Activated CD8-positive, alpha-beta T cell treated with anti-CD3 and anti-CD28 coated beads for 36 hours (primary cell): ENCODE measurements around the gene CHST11. TPM values are rescaled to one million over a fixed set of nuclear protein-coding genes. Genes with fewer than 3 reads are reported as not detected.

Experiments
- ATAC-seq: fragments of 200-7000 bp; cut with Tn5 transposase; one replicate; pipeline ENCODE4 v1.10.0; 2021; ENCODE audit warnings: mild to moderate bottlenecking, moderate library complexity
- CTCF ChIA-PET: fragments of 350-600 bp; sonication (Branson Sonifier 250); formaldehyde crosslinking; loops from one replicate; lab custom pipeline; 2021; ENCODE audit warnings: antibody characterized with exemption; lab: Charles Lee
- POLR2A ChIA-PET: fragments of 350-600 bp; sonication (Branson Sonifier 250); formaldehyde crosslinking; loops from one replicate; lab custom pipeline; 2021; ENCODE audit warnings: antibody characterized with exemption; lab: Charles Lee
- DNase-seq: peaks from one replicate; pipeline ENCODE4 v3.0.0-alpha.2; 2020
- H3K27ac Mint-ChIP-seq: one replicate; pipeline ENCODE4 v1.8.0; 2021; ENCODE audit warnings: mild to moderate bottlenecking, mixed read lengths
- H3K27me3 Mint-ChIP-seq: one replicate; pipeline ENCODE4 v1.8.0; 2021; ENCODE audit warnings: mixed read lengths
- H3K36me3 Mint-ChIP-seq: one replicate; pipeline ENCODE4 v1.8.0; 2021; ENCODE audit warnings: low read depth, mixed read lengths
- H3K4me1 Mint-ChIP-seq: one replicate; pipeline ENCODE4 v1.8.0; 2021; ENCODE audit warnings: low read depth, mixed read lengths
- H3K4me3 Mint-ChIP-seq: one replicate; pipeline ENCODE4 v1.8.0; 2021; ENCODE audit warnings: mild to moderate bottlenecking, moderate library complexity, mixed read lengths
- H3K9me3 Mint-ChIP-seq: one replicate; pipeline ENCODE4 v1.8.0; 2021; ENCODE audit warnings: mixed read lengths
- intact Hi-C: fragments of 100-400 bp; cut with micrococcal nuclease; formaldehyde crosslinking; loops from one replicate; pipeline ENCODE4 v1.10.0; 2022
- total RNA-seq, 2 experiments: library from RNA; stranded (reverse); gene quantifications; one replicate each; pipeline ENCODE4 v1.2.3, GENCODE V29; 2021
- TF ChIP-seq, protein P1 (sequence below): fragments of 200-600 bp; IDR thresholded peaks from one replicate; pipeline ENCODE4 v1.8.0; 2022; ENCODE audit warnings: antibody characterized with exemption, mild to moderate bottlenecking

The CHST11 gene
- total RNA-seq, 2 experiments from 2014 or later, result 30.9 to 33.9 TPM

DNA sequence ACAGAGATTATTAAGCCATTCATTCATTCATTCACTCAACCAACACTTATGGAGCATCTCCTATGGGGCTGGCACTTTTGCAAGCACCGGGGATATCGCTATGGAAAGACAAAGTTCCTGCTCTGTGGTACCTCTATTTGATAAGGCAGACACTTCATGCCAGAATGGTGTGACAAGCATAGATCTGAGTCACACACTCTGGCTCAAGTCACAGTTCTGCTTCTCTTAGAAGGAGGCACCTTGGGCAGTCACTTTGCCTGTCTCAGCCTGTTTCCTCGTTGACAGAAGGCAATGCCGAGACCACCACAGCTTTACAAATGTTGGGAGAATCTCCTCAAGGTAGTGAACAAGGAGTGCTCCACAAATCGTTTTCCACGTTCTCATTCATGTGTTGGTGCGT, 296.1 kb downstream of the CHST11 start:
- TF ChIP-seq, protein P1, sequence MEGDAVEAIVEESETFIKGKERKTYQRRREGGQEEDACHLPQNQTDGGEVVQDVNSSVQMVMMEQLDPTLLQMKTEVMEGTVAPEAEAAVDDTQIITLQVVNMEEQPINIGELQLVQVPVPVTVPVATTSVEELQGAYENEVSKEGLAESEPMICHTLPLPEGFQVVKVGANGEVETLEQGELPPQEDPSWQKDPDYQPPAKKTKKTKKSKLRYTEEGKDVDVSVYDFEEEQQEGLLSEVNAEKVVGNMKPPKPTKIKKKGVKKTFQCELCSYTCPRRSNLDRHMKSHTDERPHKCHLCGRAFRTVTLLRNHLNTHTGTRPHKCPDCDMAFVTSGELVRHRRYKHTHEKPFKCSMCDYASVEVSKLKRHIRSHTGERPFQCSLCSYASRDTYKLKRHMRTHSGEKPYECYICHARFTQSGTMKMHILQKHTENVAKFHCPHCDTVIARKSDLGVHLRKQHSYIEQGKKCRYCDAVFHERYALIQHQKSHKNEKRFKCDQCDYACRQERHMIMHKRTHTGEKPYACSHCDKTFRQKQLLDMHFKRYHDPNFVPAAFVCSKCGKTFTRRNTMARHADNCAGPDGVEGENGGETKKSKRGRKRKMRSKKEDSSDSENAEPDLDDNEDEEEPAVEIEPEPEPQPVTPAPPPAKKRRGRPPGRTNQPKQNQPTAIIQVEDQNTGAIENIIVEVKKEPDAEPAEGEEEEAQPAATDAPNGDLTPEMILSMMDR, result no peak
- ChIA-PET POLR2A (interaction anchor here (0.6 kb wide), 1 partner anchor 144 kb away, joined by 3 read pairs; no protein-coding TSS in a partner anchor), CTCF (interaction anchor here (1.2 kb wide), 1 partner anchor 10 kb away, joined by 3 read pairs; no protein-coding TSS in a partner anchor)
- Mint-ChIP-seq H3K9me3 (no peaks in the 10 kb centered on the region), H3K27ac (no peak overlapping the region), H3K27me3 (no peaks in the 10 kb centered on the region), H3K36me3 (peaks cover 10% of the 10 kb centered on the region), H3K4me1 (peaks cover 21% of the 10 kb centered on the region), H3K4me3 (no peak overlapping the region)
- intact Hi-C loops, result no loop called here
- ATAC-seq (no peak), DNase-seq (no peak)

DNA sequence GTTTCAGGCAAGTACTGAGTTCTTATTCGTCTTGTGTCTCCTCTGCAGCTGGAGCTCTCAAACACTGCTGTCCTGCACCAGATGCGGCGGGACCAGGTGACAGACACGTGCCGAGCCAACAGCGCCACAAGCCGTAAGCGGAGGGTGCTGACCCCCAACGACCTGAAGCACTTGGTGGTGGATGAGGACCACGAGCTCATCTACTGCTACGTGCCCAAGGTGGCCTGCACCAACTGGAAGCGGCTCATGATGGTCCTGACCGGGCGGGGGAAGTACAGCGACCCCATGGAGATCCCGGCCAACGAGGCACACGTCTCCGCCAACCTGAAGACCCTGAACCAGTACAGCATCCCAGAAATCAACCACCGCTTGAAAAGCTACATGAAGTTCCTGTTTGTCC, 300.2 kb downstream of the CHST11 start:
- ATAC-seq (no peak), DNase-seq (no peak)
- H3K27me3 Mint-ChIP-seq, result no peaks in the 10 kb centered on the region
- H3K9me3 Mint-ChIP-seq, result no peaks in the 10 kb centered on the region
- no peak overlapping the region for H3K4me3 Mint-ChIP-seq
- peaks cover 17% of the 10 kb centered on the region for H3K36me3 Mint-ChIP-seq
- TF ChIP-seq, protein P1, result no peak
- ChIA-PET CTCF (interaction anchor here (1.3 to 1.5 kb wide), 3 partner anchors 10 to 14 kb away, joined by 3 to 5 read pairs (median 4); no protein-coding TSS in a partner anchor), POLR2A (no interaction called here)
- H3K27ac Mint-ChIP-seq, result no peak overlapping the region
- intact Hi-C loops, result no loop called here
- no peaks in the 10 kb centered on the region for H3K4me1 Mint-ChIP-seq

DNA sequence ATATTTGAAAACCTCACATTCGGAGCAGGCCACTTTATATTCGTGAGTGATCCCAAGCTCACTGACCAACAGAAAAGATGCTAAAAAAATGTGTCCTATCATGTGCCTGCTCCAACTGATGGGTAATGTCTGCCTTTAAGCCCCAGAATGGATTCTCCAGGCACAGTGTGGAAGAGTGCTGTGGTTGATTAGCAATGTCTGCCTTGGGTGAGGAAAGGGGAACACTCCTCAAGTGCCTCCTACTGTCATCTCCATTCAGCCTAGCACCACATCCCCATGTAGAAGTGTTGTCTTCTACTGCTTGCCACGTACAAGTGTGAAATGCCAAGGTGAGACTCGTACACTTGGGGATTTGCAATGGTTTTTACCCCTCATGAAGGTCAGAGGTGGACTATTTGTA, 302.0 kb downstream of the CHST11 start:
- DNase-seq (no peak), ATAC-seq (no peak)
- Mint-ChIP-seq H3K4me3 (no peak overlapping the region), H3K27ac (no peak overlapping the region), H3K27me3 (no peaks in the 10 kb centered on the region), H3K36me3 (peaks cover 17% of the 10 kb centered on the region), H3K4me1 (peaks cover 8% of the 10 kb centered on the region), H3K9me3 (no peaks in the 10 kb centered on the region)
- TF ChIP-seq, protein P1, result no peak
- intact Hi-C loops, result no loop called here
- CTCF ChIA-PET, result no interaction called here
- POLR2A ChIA-PET, result no interaction called here

DNA sequence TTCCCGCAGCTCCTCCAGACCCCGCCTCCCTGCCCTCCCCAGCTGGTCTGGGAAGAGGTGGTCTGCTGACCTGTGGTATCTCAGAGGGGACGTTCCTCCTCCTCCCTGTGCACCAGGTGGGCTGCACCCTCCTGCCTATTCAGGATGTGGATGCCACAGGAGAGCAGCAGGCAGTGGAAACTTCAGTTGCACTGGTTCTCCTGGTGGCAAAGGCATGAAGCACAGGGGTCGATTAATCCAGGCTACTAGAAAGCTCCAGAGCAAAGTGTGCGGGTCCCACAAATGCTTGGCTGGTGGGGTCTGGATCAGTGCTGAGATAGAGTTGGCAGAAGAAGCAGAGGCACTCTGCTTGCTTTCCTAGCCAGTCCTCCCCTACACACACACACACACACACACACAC, 304.3 kb downstream of the CHST11 start:
- H3K27me3 Mint-ChIP-seq, result no peaks in the 10 kb centered on the region
- ChIA-PET POLR2A (no interaction called here), CTCF (interaction anchor here (0.6 to 1.4 kb wide), 3 partner anchors 26 to 548 kb away, joined by 3 to 4 read pairs (median 3); no protein-coding TSS in a partner anchor)
- peaks cover 23% of the 10 kb centered on the region for H3K4me1 Mint-ChIP-seq
- no peak for DNase-seq
- no peaks in the 10 kb centered on the region for H3K9me3 Mint-ChIP-seq
- TF ChIP-seq, protein P1, result no peak
- H3K4me3 Mint-ChIP-seq, result no peak overlapping the region
- intact Hi-C loops, result no loop called here
- peaks cover 17% of the 10 kb centered on the region for H3K36me3 Mint-ChIP-seq
- H3K27ac Mint-ChIP-seq, result no peak overlapping the region
- ATAC-seq, result no peak

DNA sequence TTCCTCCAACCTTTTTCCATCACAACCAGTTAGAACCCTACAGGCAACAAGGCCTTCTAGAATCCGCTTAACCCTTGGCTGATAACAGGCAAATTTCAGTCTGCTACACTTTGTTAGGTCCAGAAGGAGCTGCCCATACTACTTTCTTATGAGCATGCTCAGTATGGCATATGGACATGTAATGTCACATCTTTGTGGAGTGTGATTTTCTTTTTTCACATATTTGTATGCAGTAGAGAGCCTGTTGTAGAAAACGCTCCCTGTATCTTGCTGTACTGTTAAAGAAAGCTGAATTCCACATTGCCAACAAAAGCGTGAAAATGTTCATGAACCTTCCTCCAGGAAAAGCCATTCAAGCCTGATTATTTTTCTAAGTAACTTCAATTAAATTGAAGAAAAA, 304.9 kb downstream of the CHST11 start:
- CTCF ChIA-PET, result interaction anchor here (0.6 to 1.4 kb wide), 5 partner anchors 10 to 548 kb away, joined by 3 to 4 read pairs (median 3); no protein-coding TSS in a partner anchor
- intact Hi-C loops, result no loop called here
- no peak overlapping the region for H3K27ac Mint-ChIP-seq
- H3K9me3 Mint-ChIP-seq, result no peaks in the 10 kb centered on the region
- TF ChIP-seq, protein P1, result no peak
- H3K4me3 Mint-ChIP-seq, result no peak overlapping the region
- ATAC-seq (no peak), DNase-seq (no peak)
- peaks cover 16% of the 10 kb centered on the region for H3K36me3 Mint-ChIP-seq
- POLR2A ChIA-PET, result no interaction called here
- peaks cover 23% of the 10 kb centered on the region for H3K4me1 Mint-ChIP-seq
- H3K27me3 Mint-ChIP-seq, result no peaks in the 10 kb centered on the region
